Gastroesophageal sphincter (tissue), 4 donors: ENCODE measurements around the gene CBX1. TPM values are rescaled to one million over a fixed set of nuclear protein-coding genes. Genes with fewer than 3 reads are reported as not detected.
"Not testable (repeated sequence)": the region's sequence is repeated elsewhere in the genome, so short reads cannot be mapped to it uniquely, and the experiment has no call there.

Experiments used
- ATAC-seq: fragments of 150-250 bp; one replicate; pipeline ENCODE4 v1.9.1; 2016; ENCODE audit warnings: mild to moderate bottlenecking, moderate library complexity
- H3K27ac ChIP-seq, 4 donors: fragments of 200-600 bp; sonication (generic) in 3 of 4; 1 replicate in 3 of 4; 2 replicates in 1 of 4; pipeline ENCODE4 v1.5.1; 2016 to 2019
- H3K27me3 ChIP-seq: fragments of 200-600 bp; sonication (generic); one replicate; pipeline ENCODE4 v1.5.1; 2019
- H3K36me3 ChIP-seq, 2 donors: fragments of 200-600 bp; sonication (generic); one replicate each; pipeline ENCODE4 v1.5.1; 2019; ENCODE audit warnings: control low read depth in 1 of 2
- H3K4me1 ChIP-seq, 3 donors: fragments of 200-600 bp; sonication (generic); 1 replicate in 2 of 3; 2 replicates in 1 of 3; pipeline ENCODE4 v1.5.1; 2016 to 2019; ENCODE audit warnings: control low read depth in 2 of 3
- H3K4me3 ChIP-seq, 2 donors: fragments of 200-600 bp; sonication (generic); one replicate each; pipeline ENCODE4 v1.5.1; 2019; ENCODE audit warnings: mild to moderate bottlenecking in 1 of 2, moderate library complexity in 1 of 2
- H3K9me3 ChIP-seq, 3 donors: fragments of 200-600 bp; sonication (generic); one replicate each; pipeline ENCODE4 v1.5.1; 2017 to 2019; ENCODE audit warnings: control low read depth in 2 of 3
- CTCF ChIP-seq, 4 experiments: fragments of 200-600 bp in 2 of 4; fragments of 450-650 bp in 2 of 4; sonication (generic) in 1 of 4; IDR thresholded peaks; one replicate each; pipeline ENCODE4 v1.5.1; 2017 to 2019; ENCODE audit warnings: antibody characterized with exemption in 4 of 4, mild to moderate bottlenecking in 2 of 4, moderate library complexity in 2 of 4
- EP300 ChIP-seq: sonication (generic); formaldehyde crosslinking; IDR thresholded peaks from one replicate; pipeline ENCODE4 v1.6.1; 2017; ENCODE audit warnings: antibody characterized with exemption, mild to moderate bottlenecking
- POLR2A ChIP-seq, 2 donors: fragments of 450-650 bp; IDR thresholded peaks; one replicate each; pipeline ENCODE4 v1.6.1; 2017; ENCODE audit warnings: antibody characterized with exemption in 2 of 2, mild to moderate bottlenecking in 2 of 2, moderate library complexity in 1 of 2
- POLR2AphosphoS5 ChIP-seq: sonication (generic); formaldehyde crosslinking; IDR thresholded peaks from one replicate; pipeline ENCODE4 v1.6.1; 2017; ENCODE audit warnings: antibody characterized with exemption
- WGBS, 2 donors: methylation state at CpG; one replicate each; pipeline ENCODE4 v1.1.5; 2018; ENCODE audit warnings: low coverage in 1 of 2; 5-methylcytosine and 5-hydroxymethylcytosine counted together
- total RNA-seq, 4 donors: library from RNA; depleted of rRNA; stranded (reverse); fragments of >200 nt; gene quantifications; one replicate each; pipeline ENCODE4 v1.1.0, GENCODE V29; 2016

The CBX1 gene
- total RNA-seq, 4 donors from 2014 or later = 46.0 to 59.3 (median 55.0) TPM

- ATAC-seq = peak; percentile 2
- TF ChIP-seq EP300 = no peak
- no peak for TF ChIP-seq CTCF (IDR thresholded peaks at IDR 0.05)
- no peak for TF ChIP-seq POLR2AphosphoS5
- TF ChIP-seq POLR2A (IDR thresholded peaks at IDR 0.05) = no peak
- Histone ChIP-seq H3K4me3 (peak overlapping the region; percentile 75 to 76), H3K27ac (peak overlapping the region in 3 of 4 donors; percentile 86 to 89 (median 88)), H3K27me3 (no peaks in the 10 kb centered on the region), H3K4me1 (peaks cover 0 to 17% (median 0%) of the 10 kb centered on the region in 3 donors), H3K9me3 (no peaks in the 10 kb centered on the region), H3K36me3 (peaks cover 0 to 5% of the 10 kb centered on the region in 2 donors)
- WGBS, 2 donors = no CpG with 5 or more reads among the region's 6 CpGs
Measured at GRCh38 chr17:48036693-48037035, 64.6 kb downstream of the CBX1 start.

DNA sequence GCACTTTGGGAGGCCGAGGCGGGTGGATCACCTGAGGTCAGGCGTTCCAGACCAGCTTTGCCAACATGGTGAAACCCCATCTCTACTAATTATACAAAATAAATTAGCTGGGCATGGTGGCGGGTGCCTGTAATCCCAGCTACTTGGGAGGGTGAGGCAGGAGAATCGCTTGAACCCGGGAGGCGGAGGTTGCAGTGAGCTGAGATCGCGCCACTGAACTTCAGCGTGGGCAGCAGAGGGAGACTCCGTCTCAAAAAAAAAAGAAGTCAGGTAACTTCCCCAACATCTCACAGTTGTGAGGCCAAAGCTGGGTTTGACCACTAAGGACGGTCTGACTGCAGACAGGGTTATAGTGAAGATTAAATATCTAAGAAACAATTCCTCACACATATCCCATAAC, 66.5 kb downstream of the CBX1 start:
- not testable (repeated sequence) for H3K27me3 ChIP-seq, H3K36me3 ChIP-seq, ATAC-seq, H3K9me3 ChIP-seq, H3K4me3 ChIP-seq, H3K27ac ChIP-seq
- peaks cover 0 to 25% (median 6%) of the 10 kb centered on the region in 3 donors for H3K4me1 ChIP-seq
- WGBS, 2 donors = 88 to 96% methylated on average over 5 to 12 of the region's 12 CpGs

DNA sequence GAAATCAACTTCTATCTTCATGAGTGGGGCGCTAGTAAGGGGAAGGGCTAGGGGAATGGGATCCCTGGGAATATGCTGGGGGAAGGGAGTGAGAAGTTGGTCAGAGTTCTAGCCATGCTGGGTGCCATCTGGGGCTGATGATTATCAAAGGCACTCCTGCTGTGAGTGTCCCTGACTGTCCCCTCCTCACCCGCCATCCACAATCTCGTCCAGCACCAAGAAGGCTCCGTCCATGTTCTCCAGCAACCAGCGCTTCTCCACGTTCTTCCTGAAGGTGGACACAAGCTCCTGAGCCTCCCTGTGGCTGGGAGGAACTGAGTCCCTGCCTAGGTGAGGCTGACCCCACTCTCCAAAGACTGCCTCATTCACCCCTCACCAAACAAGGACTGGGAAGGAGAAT, 69.3 kb downstream of the CBX1 start:
- H3K4me3 ChIP-seq = no peak overlapping the region
- H3K36me3 ChIP-seq = peaks cover 0 to 5% of the 10 kb centered on the region in 2 donors
- peaks cover 0 to 21% (median 6%) of the 10 kb centered on the region in 3 donors for H3K4me1 ChIP-seq
- H3K27me3 ChIP-seq = no peaks in the 10 kb centered on the region
- TF ChIP-seq POLR2AphosphoS5 = no peak
- TF ChIP-seq POLR2A (IDR thresholded peaks at IDR 0.05) = no peak
- no peak for TF ChIP-seq CTCF (IDR thresholded peaks at IDR 0.05)
- no peak for TF ChIP-seq EP300
- H3K9me3 ChIP-seq = no peaks in the 10 kb centered on the region
- WGBS, 2 donors = 97% methylated on average over 5 of the region's 6 CpGs; no CpG with 5 or more reads in 1 of the 2 donors
- ATAC-seq = no peak
- H3K27ac ChIP-seq = no peak overlapping the region

DNA sequence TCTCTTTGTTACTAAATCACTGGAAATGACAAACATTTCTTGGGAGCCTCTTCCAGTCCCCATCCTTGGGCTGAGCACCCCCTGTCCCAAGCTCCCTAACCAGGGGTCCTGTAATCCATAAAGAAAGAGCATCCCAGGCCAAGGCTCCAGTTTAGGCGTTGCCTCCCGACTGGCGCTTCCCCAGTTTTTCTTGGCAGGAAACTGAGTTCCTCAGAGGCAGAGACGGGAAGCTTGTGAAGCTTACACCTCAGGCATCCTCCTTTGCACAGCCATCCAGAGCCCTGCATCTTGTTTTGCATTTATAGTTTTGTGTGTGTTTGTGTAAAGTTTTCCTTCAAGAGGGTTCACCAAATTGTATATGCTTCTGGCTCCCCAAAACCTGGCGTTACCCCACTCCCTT, 70.7 kb downstream of the CBX1 start:
- H3K4me1 ChIP-seq = peaks cover 3 to 28% (median 21%) of the 10 kb centered on the region in 3 donors
- TF ChIP-seq POLR2A (IDR thresholded peaks at IDR 0.05) (no peak), POLR2AphosphoS5 (no peak), CTCF (IDR thresholded peaks at IDR 0.05) (no peak), EP300 (no peak)
- no peak for ATAC-seq
- H3K4me3 ChIP-seq = no peak overlapping the region
- H3K9me3 ChIP-seq = no peaks in the 10 kb centered on the region
- no peaks in the 10 kb centered on the region for H3K27me3 ChIP-seq
- peak overlapping the region in 3 of 4 donors; percentile 27 to 49 (median 32) for H3K27ac ChIP-seq
- WGBS, 2 donors = 33 to 43% methylated on average over 1 to 4 of the region's 5 CpGs
- H3K36me3 ChIP-seq = peaks cover 0 to 5% of the 10 kb centered on the region in 2 donors

DNA sequence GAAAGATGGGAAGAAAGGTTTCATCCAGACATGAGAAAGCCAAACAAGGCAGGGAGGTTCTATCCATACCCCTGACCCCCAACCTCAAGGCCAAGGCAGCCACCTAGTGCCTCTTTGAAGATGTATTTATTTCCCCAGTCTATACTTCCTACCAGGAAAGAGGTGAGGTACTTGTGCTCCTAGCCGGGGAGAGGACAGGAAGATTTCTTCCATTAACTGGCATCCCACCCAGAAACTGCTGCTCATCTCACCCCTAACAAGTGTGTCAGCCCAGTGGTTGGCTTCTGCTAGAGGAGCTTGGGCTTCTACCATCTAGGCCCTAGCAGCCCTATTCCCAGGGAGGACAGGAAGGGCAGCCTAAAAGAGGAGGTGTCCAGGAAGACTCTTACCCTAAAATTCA, 72.5 kb downstream of the CBX1 start:
- ATAC-seq = no peak
- 50% methylated on average over 1 of the region's 1 CpG; no CpG with 5 or more reads in 1 of the 2 donors for WGBS, 2 donors
- Histone ChIP-seq H3K4me1 (peaks cover 3 to 43% (median 34%) of the 10 kb centered on the region in 3 donors), H3K36me3 (peaks cover 0 to 5% of the 10 kb centered on the region in 2 donors), H3K9me3 (no peaks in the 10 kb centered on the region), H3K27me3 (peaks cover 6% of the 10 kb centered on the region), H3K4me3 (no peak overlapping the region), H3K27ac (no peak overlapping the region)
- TF ChIP-seq CTCF (IDR thresholded peaks at IDR 0.05) (no peak), EP300 (no peak), POLR2AphosphoS5 (no peak), POLR2A (IDR thresholded peaks at IDR 0.05) (no peak)
